K562 (cell line): ENCODE data around the gene ATP2A1. TPM values are rescaled to one million over a fixed set of nuclear protein-coding genes. Genes with fewer than 3 reads are reported as not detected.

Experiments
- ARHGAP35 ChIP-seq: fragments of 450-650 bp; IDR thresholded peaks from 2 replicates; pipeline ENCODE4 v1.6.1; 2018; ENCODE audit not compliant: partially characterized antibody
- ATF3 ChIP-seq, 2 experiments: fragments of 450-650 bp in 1 of 2; sonication (generic) in 1 of 2; formaldehyde crosslinking in 1 of 2; IDR thresholded peaks in 1 of 2; conservative IDR thresholded peaks in 1 of 2; 2 replicates each; pipeline versions ENCODE4 v1.6.1 to v1.8.1; 2016 to 2023; ENCODE audit warnings: mild to moderate bottlenecking in 2 of 2, moderate library complexity in 2 of 2, inconsistent platforms in 1 of 2, missing genetic modification reagents in 1 of 2
- HDAC1 ChIP-seq, 2 experiments: fragments of 450-650 bp; IDR thresholded peaks; 2 replicates each; pipeline ENCODE4 v1.6.1; 2016 to 2017; ENCODE audit warnings: inconsistent platforms in 1 of 2, mild to moderate bottlenecking in 1 of 2, moderate library complexity in 1 of 2
- HDAC8 ChIP-seq: fragments of 450-650 bp; IDR thresholded peaks from 2 replicates; pipeline ENCODE4 v1.6.1; 2016; ENCODE audit warnings: mild to moderate bottlenecking, missing genetic modification characterization, moderate library complexity, missing compliant biosample characterization
- JUN ChIP-seq, 2 experiments: sonication (generic) in 1 of 2; formaldehyde crosslinking in 1 of 2; IDR thresholded peaks; 2 replicates each; pipeline versions ENCODE4 v1.6.1 to v1.8.0; 2012 to 2022; ENCODE audit warnings: borderline replicate concordance in 2 of 2, mild to moderate bottlenecking in 2 of 2, improper control_type of control experiment in 1 of 2, low read depth in 1 of 2, low read length in 1 of 2, missing genetic modification reagents in 1 of 2
- MAFF ChIP-seq: IDR thresholded peaks from 2 replicates; pipeline ENCODE4 v1.6.1; 2012; ENCODE audit warnings: low read length, improper control_type of control experiment
- NR2C1 ChIP-seq, 2 experiments: fragments of 450-650 bp; IDR thresholded peaks; 2 replicates each; pipeline ENCODE4 v1.6.1; 2017; ENCODE audit warnings: mild to moderate bottlenecking in 2 of 2, antibody characterized with exemption in 1 of 2, inconsistent platforms in 1 of 2, missing compliant biosample characterization in 1 of 2, missing genetic modification characterization in 1 of 2
- RFX1 ChIP-seq: fragments of 450-650 bp; IDR thresholded peaks from 2 replicates; pipeline ENCODE4 v1.6.1; 2016; ENCODE audit warnings: mild to moderate bottlenecking, moderate library complexity
- RREB1 ChIP-seq: fragments of 250-450 bp; sonication (Bioruptor Pico); IDR thresholded peaks from 2 replicates; pipeline ENCODE4 v1.4.0; 2020
- SNIP1 ChIP-seq: fragments of 450-650 bp; IDR thresholded peaks from 2 replicates; pipeline ENCODE4 v1.7.1; 2017; ENCODE audit warnings: low read depth, mild to moderate bottlenecking
- SP2 ChIP-seq: IDR thresholded peaks from 2 replicates; pipeline ENCODE4 v1.6.1; 2011; ENCODE audit warnings: mild to moderate bottlenecking, low read depth, low read length, moderate library complexity; ENCODE audit not compliant: poor library complexity, severe bottlenecking; ENCODE audit errors: extremely low read depth
- UBTF ChIP-seq, 2 experiments: IDR thresholded peaks; 2 replicates each; pipeline ENCODE4 v1.6.1; 2012; ENCODE audit warnings: improper control_type of control experiment in 2 of 2, low read depth in 2 of 2, low read length in 2 of 2, borderline replicate concordance in 1 of 2
- ZFP91 ChIP-seq: sonication (generic); formaldehyde crosslinking; IDR thresholded peaks from 2 replicates; pipeline ENCODE4 v1.8.0; 2022; ENCODE audit warnings: mild to moderate bottlenecking, missing genetic modification reagents
- ZNF24 ChIP-seq: fragments of 450-650 bp; IDR thresholded peaks from 2 replicates; pipeline ENCODE4 v1.6.1; 2016
- polyA plus RNA-seq, 8 experiments: library from polyadenylated mRNA; depleted of rRNA in 4 of 8; stranded (reverse) in 5 of 8; unstranded in 3 of 8; fragments of >200 nt; fragmentation: Nextera tagmentation in 2 of 8; fragmentation: Illumina TruSeq in 1 of 8; extraction: Ambion mirVana in 2 of 8; extraction: Trizol in 1 of 8; gene quantifications; 2 replicates each; pipeline versions ENCODE4 v1.2.1 to v1.2.3, GENCODE V29; 2011 to 2014; ENCODE audit warnings: inconsistent platforms in 1 of 8, missing spikeins in 1 of 8
- total RNA-seq, 7 experiments: library from RNA; depleted of rRNA in 6 of 7; stranded (reverse); fragments of >200 nt in 6 of 7; fragmentation: Illumina TruSeq in 2 of 7; extraction: Trizol in 2 of 7; gene quantifications; 2 replicates each; pipeline versions ENCODE4 v1.2.1 to v1.2.3, GENCODE V29; 2011 to 2021; ENCODE audit warnings: low replicate concordance in 1 of 7

The ATP2A1 gene
- total and polyA plus RNA-seq, 9 of the 15 experiments (the other 6 are each of a cell fraction or from before 2014, with no cell fraction given), result 0.25 to 2.6 (median 0.65) TPM

- TF ChIP-seq SP2 (no peak), RFX1 (no peak), MAFF (no peak), ATF3 (IDR thresholded peaks at IDR 0.05) (peak; percentile 83), ATF3 (CRISPR knock-in tag; conservative IDR thresholded peaks at IDR 0.05) (no peak), ARHGAP35 (no peak), NR2C1 (IDR thresholded peaks at IDR 0.05) (no peak), NR2C1 (tag; IDR thresholded peaks at IDR 0.05) (no peak), RREB1 (no peak), HDAC8 (tag) (no peak), ZNF24 (no peak), UBTF (IDR thresholded peaks at IDR 0.05; ENCODE audit: borderline replicate concordance in 1 of 2, low read depth in 2 of 2, low read length in 2 of 2) (no peak), ZFP91 (CRISPR knock-in tag) (no peak), JUN (IDR thresholded peaks at IDR 0.05; ENCODE audit: borderline replicate concordance, low read depth, low read length) (peak; percentile 38; the same call in 1 of the 2 replicates), JUN (CRISPR knock-in tag; IDR thresholded peaks at IDR 0.05; ENCODE audit: borderline replicate concordance) (no peak), SNIP1 (no peak), HDAC1 (IDR thresholded peaks at IDR 0.05) (peak in 1 of 2 experiments; percentile 42; a peak in 1 of 4 replicates)
Measured at GRCh38 chr16:28910086-28911031, 32.1 kb downstream of the ATP2A1 start (continued).
